ENCODE results near the gene GOLPH3. TPM values are rescaled to one million over a fixed set of nuclear protein-coding genes. Genes with fewer than 3 reads are reported as not detected.
A peak's percentile ranks its signal among the peaks of the same experiment; 100 is the strongest.

GOLPH3 gene
- total RNA-seq, 6 experiments from 2014 or later: 86.3 to 97.0 (median 93.8) TPM

DNA sequence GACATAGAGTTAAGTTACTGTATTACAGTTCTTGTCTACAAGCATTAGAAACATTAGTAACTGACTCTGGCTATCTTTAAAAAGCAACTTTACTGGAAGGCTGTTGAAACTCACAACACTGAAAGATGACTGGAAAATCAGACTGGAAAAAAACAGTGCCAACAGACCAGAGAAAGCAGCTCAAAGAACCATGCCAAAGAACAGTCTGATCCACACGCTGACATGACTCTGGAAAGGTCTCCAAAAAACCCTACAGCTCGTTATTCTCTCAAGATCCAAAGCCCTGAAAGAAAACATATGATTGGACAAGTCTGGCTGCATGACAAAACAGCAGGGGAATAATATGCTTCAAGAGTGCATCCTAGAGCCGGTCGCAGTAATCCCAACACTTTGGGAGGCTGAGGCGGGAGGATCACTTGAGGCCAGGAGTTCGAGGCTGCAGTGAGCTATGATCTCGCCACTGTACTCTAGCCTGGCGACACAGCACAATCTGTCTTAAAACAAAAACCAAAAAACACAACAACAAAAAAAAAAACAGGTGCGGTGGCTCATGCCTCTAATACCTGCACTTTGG lies 5.6 kb downstream of the GOLPH3 start:
- TF ChIP-seq, protein P1, sequence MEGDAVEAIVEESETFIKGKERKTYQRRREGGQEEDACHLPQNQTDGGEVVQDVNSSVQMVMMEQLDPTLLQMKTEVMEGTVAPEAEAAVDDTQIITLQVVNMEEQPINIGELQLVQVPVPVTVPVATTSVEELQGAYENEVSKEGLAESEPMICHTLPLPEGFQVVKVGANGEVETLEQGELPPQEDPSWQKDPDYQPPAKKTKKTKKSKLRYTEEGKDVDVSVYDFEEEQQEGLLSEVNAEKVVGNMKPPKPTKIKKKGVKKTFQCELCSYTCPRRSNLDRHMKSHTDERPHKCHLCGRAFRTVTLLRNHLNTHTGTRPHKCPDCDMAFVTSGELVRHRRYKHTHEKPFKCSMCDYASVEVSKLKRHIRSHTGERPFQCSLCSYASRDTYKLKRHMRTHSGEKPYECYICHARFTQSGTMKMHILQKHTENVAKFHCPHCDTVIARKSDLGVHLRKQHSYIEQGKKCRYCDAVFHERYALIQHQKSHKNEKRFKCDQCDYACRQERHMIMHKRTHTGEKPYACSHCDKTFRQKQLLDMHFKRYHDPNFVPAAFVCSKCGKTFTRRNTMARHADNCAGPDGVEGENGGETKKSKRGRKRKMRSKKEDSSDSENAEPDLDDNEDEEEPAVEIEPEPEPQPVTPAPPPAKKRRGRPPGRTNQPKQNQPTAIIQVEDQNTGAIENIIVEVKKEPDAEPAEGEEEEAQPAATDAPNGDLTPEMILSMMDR (IDR thresholded peaks at IDR 0.05): no peak
- DNase-seq: no peak
- H3K36me3 Mint-ChIP-seq (ENCODE audit: low read depth): peaks cover 35% of the 10 kb centered on the region
- H3K4me3 Mint-ChIP-seq: no peak overlapping the region
- H3K27me3 Mint-ChIP-seq (ENCODE audit: insufficient read depth): peaks cover 3% of the 10 kb centered on the region
- no peak overlapping the region for H3K27ac Mint-ChIP-seq
- no peaks in the 10 kb centered on the region for H3K9me3 Mint-ChIP-seq
- H3K4me1 Mint-ChIP-seq (ENCODE audit: low read depth): peaks cover 40% of the 10 kb centered on the region

DNA sequence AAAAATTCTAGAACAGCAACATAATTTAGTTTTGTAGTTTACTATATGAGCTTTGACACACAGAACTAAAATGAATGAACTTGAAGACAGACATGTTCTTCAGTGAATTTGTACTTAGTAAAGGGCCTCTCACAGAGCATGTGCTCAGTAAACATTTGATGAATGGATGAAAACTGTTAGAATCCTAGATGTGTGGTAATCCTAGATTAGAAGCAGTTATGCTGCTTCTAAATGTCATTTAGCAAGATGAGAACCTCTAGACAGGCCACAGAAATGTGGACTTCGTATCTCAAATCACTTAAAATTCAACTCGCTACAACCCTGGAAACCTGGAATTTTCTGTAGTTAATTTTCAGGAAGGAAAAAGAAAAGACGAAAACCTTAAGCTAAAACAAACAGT lies 8.5 kb downstream of the GOLPH3 start:
- Mint-ChIP-seq H3K27ac (peak overlapping the region; percentile 29; the same call in 1 of the 2 replicates), H3K4me3 (no peak overlapping the region), H3K9me3 (no peaks in the 10 kb centered on the region), H3K36me3 (ENCODE audit: low read depth) (peaks cover 32% of the 10 kb centered on the region), H3K27me3 (ENCODE audit: insufficient read depth) (peaks cover 2% of the 10 kb centered on the region; the same call in 1 of the 2 replicates), H3K4me1 (ENCODE audit: low read depth) (peaks cover 33% of the 10 kb centered on the region)
- DNase-seq: no peak
- TF ChIP-seq, protein P1 (IDR thresholded peaks at IDR 0.05): no peak

DNA sequence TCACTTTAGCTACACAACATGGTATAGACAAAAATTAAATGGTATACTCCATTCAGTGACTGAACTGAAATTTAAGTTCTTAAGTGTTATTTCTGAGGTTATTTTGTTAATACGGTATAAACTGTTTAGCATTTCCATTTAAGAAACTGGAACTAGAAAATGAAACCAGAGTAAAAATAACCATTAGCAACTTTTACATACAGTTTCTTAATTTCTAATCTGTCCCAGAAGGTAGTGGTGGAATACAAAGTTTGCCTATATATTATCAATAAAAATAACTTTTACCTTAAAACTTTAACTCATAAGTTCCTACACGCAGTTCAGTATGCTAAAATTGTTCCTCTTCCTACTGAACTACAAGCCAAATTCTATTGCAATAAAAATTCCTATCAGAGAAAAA lies 10.3 kb downstream of the GOLPH3 start:
- no peaks in the 10 kb centered on the region for H3K9me3 Mint-ChIP-seq
- peaks cover 23% of the 10 kb centered on the region for H3K36me3 Mint-ChIP-seq (ENCODE audit: low read depth)
- DNase-seq: no peak
- peaks cover 2% of the 10 kb centered on the region; the same call in 1 of the 2 replicates for H3K27me3 Mint-ChIP-seq (ENCODE audit: insufficient read depth)
- TF ChIP-seq, protein P1 (IDR thresholded peaks at IDR 0.05): no peak
- no peak overlapping the region for H3K27ac Mint-ChIP-seq
- no peak overlapping the region for H3K4me3 Mint-ChIP-seq
- H3K4me1 Mint-ChIP-seq (ENCODE audit: low read depth): peaks cover 20% of the 10 kb centered on the region

DNA sequence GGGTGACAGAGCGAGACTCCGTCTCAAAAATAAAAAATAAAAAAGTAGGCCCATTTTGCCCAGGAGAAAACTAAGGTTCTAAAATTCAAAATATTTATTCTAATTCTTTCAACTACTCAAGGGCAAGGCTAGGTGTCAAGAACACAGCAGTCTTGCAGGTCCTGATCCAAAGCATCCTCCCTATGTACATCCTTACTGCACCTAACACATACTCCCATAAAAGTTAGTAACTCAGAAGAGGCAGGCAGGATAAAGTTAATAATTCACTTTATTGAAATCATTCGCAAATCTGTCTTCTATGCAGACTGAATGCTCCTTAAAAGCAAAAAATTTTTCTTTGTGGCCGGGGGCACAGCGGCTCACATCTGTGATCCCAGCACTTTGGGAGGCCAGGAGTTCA lies 11.1 kb downstream of the GOLPH3 start:
- Mint-ChIP-seq H3K9me3 (no peaks in the 10 kb centered on the region), H3K27me3 (ENCODE audit: insufficient read depth) (peaks cover 2% of the 10 kb centered on the region; the same call in 1 of the 2 replicates), H3K4me1 (ENCODE audit: low read depth) (peaks cover 13% of the 10 kb centered on the region), H3K27ac (no peak overlapping the region), H3K4me3 (no peak overlapping the region), H3K36me3 (ENCODE audit: low read depth) (peaks cover 16% of the 10 kb centered on the region)
- TF ChIP-seq, protein P1 (IDR thresholded peaks at IDR 0.05): no peak
- no peak for DNase-seq

DNA sequence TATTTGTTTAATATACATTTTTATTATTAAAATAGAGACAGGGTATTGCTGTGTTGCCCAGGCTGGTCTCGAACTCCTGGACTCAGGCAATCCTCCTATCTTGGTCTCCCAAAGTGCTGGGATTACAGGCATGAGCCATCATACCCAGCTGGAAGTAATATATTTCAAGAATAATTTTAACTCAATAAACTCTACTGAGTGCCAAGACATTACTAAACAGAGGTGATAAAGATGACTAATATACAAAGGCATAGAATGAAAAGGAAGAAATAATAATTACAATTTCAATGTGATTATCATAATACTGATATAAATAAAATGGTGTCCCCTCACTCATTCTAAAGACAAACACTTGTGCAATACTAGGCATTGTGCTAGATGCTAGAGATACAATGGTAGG lies 13.9 kb downstream of the GOLPH3 start:
- peaks cover 2% of the 10 kb centered on the region; the same call in 1 of the 2 replicates for H3K27me3 Mint-ChIP-seq (ENCODE audit: insufficient read depth)
- H3K27ac Mint-ChIP-seq: no peak overlapping the region
- DNase-seq: no peak
- no peaks in the 10 kb centered on the region for H3K9me3 Mint-ChIP-seq
- H3K36me3 Mint-ChIP-seq (ENCODE audit: low read depth): peaks cover 16% of the 10 kb centered on the region
- no peak overlapping the region for H3K4me3 Mint-ChIP-seq
- TF ChIP-seq, protein P1 (IDR thresholded peaks at IDR 0.05): no peak
- H3K4me1 Mint-ChIP-seq (ENCODE audit: low read depth): peaks cover 13% of the 10 kb centered on the region
